ENCODE measurements around the gene DDX52. TPM values are rescaled to one million over a fixed set of nuclear protein-coding genes. Genes with fewer than 3 reads are reported as not detected.
"Not testable (repeated sequence)": the region's sequence is repeated elsewhere in the genome, so short reads cannot be mapped to it uniquely, and the experiment has no call there.

The DDX52 gene
- total RNA-seq, 1 experiment from 2014 or later, result 37.8 TPM

DNA sequence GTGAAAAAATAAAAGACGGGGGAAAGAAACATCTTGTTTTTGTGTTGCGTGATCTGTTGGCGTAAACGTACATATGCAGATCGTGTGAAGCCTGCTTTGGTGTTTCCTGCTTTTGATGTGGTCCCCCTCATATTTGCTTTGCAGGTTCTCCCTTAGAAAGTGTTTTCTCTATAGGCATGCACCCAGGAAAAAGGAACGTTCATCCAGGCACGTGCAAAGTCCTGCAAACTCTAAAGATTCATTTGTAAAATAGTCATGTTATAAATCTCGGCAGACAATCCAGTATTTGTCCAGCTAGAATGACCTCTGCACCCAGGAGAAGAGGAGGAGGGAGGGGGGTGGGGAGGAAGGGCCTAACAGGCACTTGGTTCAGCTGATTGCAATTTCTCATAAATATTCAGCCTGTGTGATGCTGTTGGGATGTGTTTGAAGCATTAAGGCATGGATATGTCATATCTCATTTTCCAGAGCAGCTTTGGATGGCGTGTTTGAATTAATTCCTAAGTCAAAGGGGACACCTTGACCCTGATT is 40.3 kb upstream of the DDX52 start:
- BruUV-seq (replicated peaks), result no TSS peak

DNA sequence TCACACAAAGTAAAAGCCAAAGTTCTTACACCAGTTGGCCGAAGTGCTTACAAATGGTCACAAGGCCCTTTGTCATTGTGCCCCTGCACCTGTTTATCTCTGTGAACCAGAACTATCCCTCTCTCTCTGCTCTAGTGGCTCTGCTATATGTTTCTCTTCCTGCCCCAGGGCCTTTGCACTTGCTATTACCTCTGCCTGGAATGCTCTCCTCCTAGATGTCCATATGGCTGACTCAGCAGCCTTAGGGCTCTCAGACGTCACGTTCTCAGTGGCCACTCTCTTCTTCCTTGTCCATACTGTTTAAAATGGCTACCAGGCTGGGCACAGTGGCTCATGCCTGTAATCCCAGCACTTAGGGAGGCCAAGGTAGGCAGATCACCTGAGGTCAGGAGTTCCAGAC is 38.8 kb upstream of the DDX52 start:
- CTCF ChIA-PET, result interaction anchor here (1.1 kb wide), 1 partner anchor 22 kb away, joined by 3 read pairs; no protein-coding TSS in a partner anchor
- no TSS peak for BruUV-seq (replicated peaks)
- H3K27me3 Mint-ChIP-seq (ENCODE audit: insufficient read depth, unreplicated experiment), result peaks cover 14% of the 10 kb centered on the region

More for the DNA sequence above, 40.3 kb upstream of the DDX52 start:
- TF ChIP-seq, protein P1, sequence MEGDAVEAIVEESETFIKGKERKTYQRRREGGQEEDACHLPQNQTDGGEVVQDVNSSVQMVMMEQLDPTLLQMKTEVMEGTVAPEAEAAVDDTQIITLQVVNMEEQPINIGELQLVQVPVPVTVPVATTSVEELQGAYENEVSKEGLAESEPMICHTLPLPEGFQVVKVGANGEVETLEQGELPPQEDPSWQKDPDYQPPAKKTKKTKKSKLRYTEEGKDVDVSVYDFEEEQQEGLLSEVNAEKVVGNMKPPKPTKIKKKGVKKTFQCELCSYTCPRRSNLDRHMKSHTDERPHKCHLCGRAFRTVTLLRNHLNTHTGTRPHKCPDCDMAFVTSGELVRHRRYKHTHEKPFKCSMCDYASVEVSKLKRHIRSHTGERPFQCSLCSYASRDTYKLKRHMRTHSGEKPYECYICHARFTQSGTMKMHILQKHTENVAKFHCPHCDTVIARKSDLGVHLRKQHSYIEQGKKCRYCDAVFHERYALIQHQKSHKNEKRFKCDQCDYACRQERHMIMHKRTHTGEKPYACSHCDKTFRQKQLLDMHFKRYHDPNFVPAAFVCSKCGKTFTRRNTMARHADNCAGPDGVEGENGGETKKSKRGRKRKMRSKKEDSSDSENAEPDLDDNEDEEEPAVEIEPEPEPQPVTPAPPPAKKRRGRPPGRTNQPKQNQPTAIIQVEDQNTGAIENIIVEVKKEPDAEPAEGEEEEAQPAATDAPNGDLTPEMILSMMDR (IDR thresholded peaks at IDR 0.05; ENCODE audit: unreplicated experiment), result no peak
- H3K36me3 Mint-ChIP-seq (ENCODE audit: insufficient read depth, unreplicated experiment), result no peaks in the 10 kb centered on the region
- H3K9me3 Mint-ChIP-seq (ENCODE audit: unreplicated experiment), result peaks cover 9% of the 10 kb centered on the region
- H3K27ac Mint-ChIP-seq (ENCODE audit: low read depth, unreplicated experiment), result no peak overlapping the region
- ChIA-PET CTCF (interaction anchor here (1.1 kb wide), 1 partner anchor 20 kb away, joined by 3 read pairs; no protein-coding TSS in a partner anchor), POLR2A (no interaction called here)
- no peak overlapping the region for H3K4me3 Mint-ChIP-seq (ENCODE audit: unreplicated experiment)
- no peaks in the 10 kb centered on the region for H3K4me1 Mint-ChIP-seq (ENCODE audit: insufficient read depth, unreplicated experiment)
- intact Hi-C loops (cut with micrococcal nuclease), result no loop called here
- peaks cover under 1% of the 10 kb centered on the region for H3K27me3 Mint-ChIP-seq (ENCODE audit: insufficient read depth, unreplicated experiment)
- DNase-seq (ENCODE audit: unreplicated experiment), result no peak

DNA sequence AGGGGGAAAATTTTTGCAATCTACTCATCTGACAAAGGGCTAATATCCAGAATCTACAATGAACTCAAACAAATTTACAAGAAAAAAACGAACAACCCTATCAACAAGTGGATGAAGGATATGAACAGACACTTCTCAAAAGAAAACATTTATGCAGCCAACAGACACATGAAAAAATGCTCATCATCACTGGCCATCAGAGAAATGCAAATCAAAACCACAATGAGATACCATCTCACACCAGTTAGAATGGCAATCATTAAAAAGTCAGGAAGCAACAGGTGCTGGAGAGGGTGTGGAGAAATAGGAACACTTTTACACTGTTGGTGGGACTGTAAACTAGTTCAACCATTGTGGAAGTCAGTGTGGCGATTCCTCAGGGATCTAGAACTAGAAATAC is 36.7 kb upstream of the DDX52 start:
- BruUV-seq (replicated peaks); intact Hi-C loops (cut with micrococcal nuclease): not testable (repeated sequence)

More for the DNA sequence above, 38.8 kb upstream of the DDX52 start:
- TF ChIP-seq, protein P1 (IDR thresholded peaks at IDR 0.05; ENCODE audit: unreplicated experiment), result no peak
- intact Hi-C loops (cut with micrococcal nuclease), result no loop called here
- no peak for DNase-seq (ENCODE audit: unreplicated experiment)
- Mint-ChIP-seq H3K4me3 (ENCODE audit: unreplicated experiment) (no peak overlapping the region), H3K36me3 (ENCODE audit: insufficient read depth, unreplicated experiment) (no peaks in the 10 kb centered on the region), H3K9me3 (ENCODE audit: unreplicated experiment) (peaks cover 14% of the 10 kb centered on the region), H3K27ac (ENCODE audit: low read depth, unreplicated experiment) (no peak overlapping the region), H3K4me1 (ENCODE audit: insufficient read depth, unreplicated experiment) (no peaks in the 10 kb centered on the region)
- POLR2A ChIA-PET, result no interaction called here

GRCh38 chr17:37678036-37678435 is 34.8 kb upstream of the DDX52 start:
- CTCF ChIA-PET, result no interaction called here
- intact Hi-C loops (cut with micrococcal nuclease), result no loop called here
- no peak overlapping the region for H3K27ac Mint-ChIP-seq (ENCODE audit: low read depth, unreplicated experiment)
- DNase-seq (ENCODE audit: unreplicated experiment), result no peak
- H3K27me3 Mint-ChIP-seq (ENCODE audit: insufficient read depth, unreplicated experiment), result peaks cover 14% of the 10 kb centered on the region
- H3K9me3 Mint-ChIP-seq (ENCODE audit: unreplicated experiment), result peaks cover 14% of the 10 kb centered on the region
- TF ChIP-seq, protein P1 (IDR thresholded peaks at IDR 0.05; ENCODE audit: unreplicated experiment), result no peak
- POLR2A ChIA-PET, result no interaction called here
- H3K36me3 Mint-ChIP-seq (ENCODE audit: insufficient read depth, unreplicated experiment), result no peaks in the 10 kb centered on the region
- no peaks in the 10 kb centered on the region for H3K4me1 Mint-ChIP-seq (ENCODE audit: insufficient read depth, unreplicated experiment)
- no peak overlapping the region for H3K4me3 Mint-ChIP-seq (ENCODE audit: unreplicated experiment)
- no TSS peak for BruUV-seq (replicated peaks)

More for the DNA sequence above, 36.7 kb upstream of the DDX52 start:
- H3K27ac Mint-ChIP-seq (ENCODE audit: low read depth, unreplicated experiment); H3K4me1 Mint-ChIP-seq (ENCODE audit: insufficient read depth, unreplicated experiment); CTCF ChIA-PET; H3K4me3 Mint-ChIP-seq (ENCODE audit: unreplicated experiment); H3K36me3 Mint-ChIP-seq (ENCODE audit: insufficient read depth, unreplicated experiment); DNase-seq (ENCODE audit: unreplicated experiment): not testable (repeated sequence)
- Mint-ChIP-seq H3K27me3 (ENCODE audit: insufficient read depth, unreplicated experiment) (peaks cover 14% of the 10 kb centered on the region), H3K9me3 (ENCODE audit: unreplicated experiment) (peaks cover 14% of the 10 kb centered on the region)
- POLR2A ChIA-PET, result interaction anchor here (0.7 kb wide), 1 partner anchor 878 kb away, joined by 3 read pairs; no protein-coding TSS in a partner anchor

DNA sequence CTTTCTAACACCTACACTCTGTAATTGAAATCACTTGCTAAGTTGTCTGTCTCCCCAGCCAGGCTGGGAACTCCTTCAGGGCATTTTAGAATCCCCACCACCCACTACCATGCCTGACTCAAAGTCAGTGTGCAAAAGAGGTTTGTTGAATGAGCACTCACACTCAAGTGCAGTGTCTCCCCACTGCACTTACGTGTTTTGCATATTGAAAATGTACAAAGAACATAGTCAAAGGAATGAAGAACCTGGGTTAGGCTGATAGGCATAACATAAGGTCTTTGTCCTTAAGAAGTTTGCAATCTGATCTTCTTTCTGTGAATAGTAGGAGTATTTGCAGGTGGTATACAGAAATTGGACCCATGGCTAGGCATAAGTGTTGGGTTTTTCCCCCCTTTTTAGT is 33.8 kb upstream of the DDX52 start:
- H3K27me3 Mint-ChIP-seq (ENCODE audit: insufficient read depth, unreplicated experiment), result peaks cover 14% of the 10 kb centered on the region
- POLR2A ChIA-PET, result no interaction called here
- no TSS peak for BruUV-seq (replicated peaks)

More for the DNA sequence above, 33.8 kb upstream of the DDX52 start:
- intact Hi-C loops (cut with micrococcal nuclease), result no loop called here
- Mint-ChIP-seq H3K9me3 (ENCODE audit: unreplicated experiment) (peaks cover 10% of the 10 kb centered on the region), H3K27ac (ENCODE audit: low read depth, unreplicated experiment) (no peak overlapping the region), H3K4me1 (ENCODE audit: insufficient read depth, unreplicated experiment) (peaks cover 6% of the 10 kb centered on the region), H3K36me3 (ENCODE audit: insufficient read depth, unreplicated experiment) (no peaks in the 10 kb centered on the region), H3K4me3 (ENCODE audit: unreplicated experiment) (no peak overlapping the region)
- TF ChIP-seq, protein P1 (IDR thresholded peaks at IDR 0.05; ENCODE audit: unreplicated experiment), result no peak
- DNase-seq (ENCODE audit: unreplicated experiment), result no peak
- CTCF ChIA-PET, result no interaction called here
